Measurements from ENCODE around the gene PNMA8B.

The PNMA8B gene

GRCh38 chr19:46478356-46478986 is 17.2 kb downstream of the PNMA8B start:
- FAIRE-seq (no peak), DNase-seq (ENCODE audit: insufficient read length, low spot score) (no peak)
- TF ChIP-seq POLR2AphosphoS5 (IDR thresholded peaks at IDR 0.05; ENCODE audit: low read depth, low read length) (no peak), PAX5 (IDR thresholded peaks at IDR 0.05; ENCODE audit: insufficient read depth, low read length, severe bottlenecking) (no peak), TAF1 (IDR thresholded peaks at IDR 0.05; ENCODE audit: low read depth, low read length) (no peak), POLR2A (IDR thresholded peaks at IDR 0.05; ENCODE audit: low read depth, low read length) (no peak), POU2F2 (IDR thresholded peaks at IDR 0.05; ENCODE audit: low read depth, low read length) (no peak), SPI1 (IDR thresholded peaks at IDR 0.05; ENCODE audit: low read depth, low read length) (no peak)

- no peak for DNase-seq (ENCODE audit: insufficient read length, low spot score)
- TF ChIP-seq POLR2A (IDR thresholded peaks at IDR 0.05; ENCODE audit: low read depth, low read length) = no peak
- TF ChIP-seq POLR2AphosphoS5 (IDR thresholded peaks at IDR 0.05; ENCODE audit: low read depth, low read length) = no peak
- TF ChIP-seq TAF1 (IDR thresholded peaks at IDR 0.05; ENCODE audit: low read depth, low read length) = no peak
- no peak for TF ChIP-seq POU2F2 (IDR thresholded peaks at IDR 0.05; ENCODE audit: low read depth, low read length)
- no peak for TF ChIP-seq PAX5 (IDR thresholded peaks at IDR 0.05; ENCODE audit: insufficient read depth, low read length, severe bottlenecking)
- no peak for TF ChIP-seq SPI1 (IDR thresholded peaks at IDR 0.05; ENCODE audit: low read depth, low read length)
- no peak for FAIRE-seq
Observed at GRCh38 chr19:46475986-46476385, 19.7 kb downstream of the PNMA8B start.

GRCh38 chr19:46474211-46474610 is 21.5 kb downstream of the PNMA8B start:
- FAIRE-seq = no peak
- DNase-seq (ENCODE audit: insufficient read length, low spot score) = no peak
- TF ChIP-seq SPI1 (IDR thresholded peaks at IDR 0.05; ENCODE audit: low read depth, low read length) = no peak
- TF ChIP-seq TAF1 (IDR thresholded peaks at IDR 0.05; ENCODE audit: low read depth, low read length) = no peak
- TF ChIP-seq POU2F2 (IDR thresholded peaks at IDR 0.05; ENCODE audit: low read depth, low read length) = no peak
- no peak for TF ChIP-seq POLR2AphosphoS5 (IDR thresholded peaks at IDR 0.05; ENCODE audit: low read depth, low read length)
- no peak for TF ChIP-seq POLR2A (IDR thresholded peaks at IDR 0.05; ENCODE audit: low read depth, low read length)
- no peak for TF ChIP-seq PAX5 (IDR thresholded peaks at IDR 0.05; ENCODE audit: insufficient read depth, low read length, severe bottlenecking)

GRCh38 chr19:46472592-46472991 is 23.1 kb downstream of the PNMA8B start:
- TF ChIP-seq SPI1 (IDR thresholded peaks at IDR 0.05; ENCODE audit: low read depth, low read length) = no peak
- no peak for TF ChIP-seq POLR2A (IDR thresholded peaks at IDR 0.05; ENCODE audit: low read depth, low read length)
- no peak for TF ChIP-seq POLR2AphosphoS5 (IDR thresholded peaks at IDR 0.05; ENCODE audit: low read depth, low read length)
- TF ChIP-seq PAX5 (IDR thresholded peaks at IDR 0.05; ENCODE audit: insufficient read depth, low read length, severe bottlenecking) = no peak
- TF ChIP-seq POU2F2 (IDR thresholded peaks at IDR 0.05; ENCODE audit: low read depth, low read length) = no peak
- TF ChIP-seq TAF1 (IDR thresholded peaks at IDR 0.05; ENCODE audit: low read depth, low read length) = no peak
- FAIRE-seq = no peak

GRCh38 chr19:46471811-46472543 is 23.7 kb downstream of the PNMA8B start:
- DNase-seq (ENCODE audit: insufficient read length, low spot score) = no peak
- TF ChIP-seq POLR2A (IDR thresholded peaks at IDR 0.05; ENCODE audit: low read depth, low read length) (no peak), POLR2AphosphoS5 (IDR thresholded peaks at IDR 0.05; ENCODE audit: low read depth, low read length) (no peak), PAX5 (IDR thresholded peaks at IDR 0.05; ENCODE audit: insufficient read depth, low read length, severe bottlenecking) (no peak), SPI1 (IDR thresholded peaks at IDR 0.05; ENCODE audit: low read depth, low read length) (no peak), TAF1 (IDR thresholded peaks at IDR 0.05; ENCODE audit: low read depth, low read length) (no peak), POU2F2 (IDR thresholded peaks at IDR 0.05; ENCODE audit: low read depth, low read length) (no peak)
- FAIRE-seq = no peak

More at GRCh38 chr19:46472592-46472991, 23.1 kb downstream of the PNMA8B start:
- DNase-seq (ENCODE audit: insufficient read length, low spot score) = no peak

GRCh38 chr19:46471116-46471733 is 24.4 kb downstream of the PNMA8B start, which contains the start of gene PNMA8A:
Gene PNMA8A (minus strand): TSS chr19:46471563. CDS start chr19:46471035, 528 bp downstream.
- TF ChIP-seq TAF1 (IDR thresholded peaks at IDR 0.05; ENCODE audit: low read depth, low read length) (no peak), PAX5 (IDR thresholded peaks at IDR 0.05; ENCODE audit: insufficient read depth, low read length, severe bottlenecking) (no peak), POLR2AphosphoS5 (IDR thresholded peaks at IDR 0.05; ENCODE audit: low read depth, low read length) (no peak), SPI1 (IDR thresholded peaks at IDR 0.05; ENCODE audit: low read depth, low read length) (no peak), POLR2A (IDR thresholded peaks at IDR 0.05; ENCODE audit: low read depth, low read length) (no peak), POU2F2 (IDR thresholded peaks at IDR 0.05; ENCODE audit: low read depth, low read length) (no peak)
- FAIRE-seq (no peak), DNase-seq (ENCODE audit: insufficient read length, low spot score) (no peak)

- DNase-seq (ENCODE audit: insufficient read length, low spot score) (no peak), FAIRE-seq (no peak)
- no peak for TF ChIP-seq POLR2AphosphoS5 (IDR thresholded peaks at IDR 0.05; ENCODE audit: low read depth, low read length)
- no peak for TF ChIP-seq SPI1 (IDR thresholded peaks at IDR 0.05; ENCODE audit: low read depth, low read length)
Observed at GRCh38 chr19:46470376-46470775, 25.3 kb downstream of the PNMA8B start.

- FAIRE-seq (no peak), DNase-seq (ENCODE audit: insufficient read length, low spot score) (no peak)
- TF ChIP-seq POU2F2 (IDR thresholded peaks at IDR 0.05; ENCODE audit: low read depth, low read length) (no peak), POLR2AphosphoS5 (IDR thresholded peaks at IDR 0.05; ENCODE audit: low read depth, low read length) (no peak), SPI1 (IDR thresholded peaks at IDR 0.05; ENCODE audit: low read depth, low read length) (no peak), TAF1 (IDR thresholded peaks at IDR 0.05; ENCODE audit: low read depth, low read length) (no peak), POLR2A (IDR thresholded peaks at IDR 0.05; ENCODE audit: low read depth, low read length) (no peak), PAX5 (IDR thresholded peaks at IDR 0.05; ENCODE audit: insufficient read depth, low read length, severe bottlenecking) (no peak)
Observed at GRCh38 chr19:46469541-46470185, 26.0 kb downstream of the PNMA8B start.
